Measurements from ENCODE around the gene POLD3.

DNA sequence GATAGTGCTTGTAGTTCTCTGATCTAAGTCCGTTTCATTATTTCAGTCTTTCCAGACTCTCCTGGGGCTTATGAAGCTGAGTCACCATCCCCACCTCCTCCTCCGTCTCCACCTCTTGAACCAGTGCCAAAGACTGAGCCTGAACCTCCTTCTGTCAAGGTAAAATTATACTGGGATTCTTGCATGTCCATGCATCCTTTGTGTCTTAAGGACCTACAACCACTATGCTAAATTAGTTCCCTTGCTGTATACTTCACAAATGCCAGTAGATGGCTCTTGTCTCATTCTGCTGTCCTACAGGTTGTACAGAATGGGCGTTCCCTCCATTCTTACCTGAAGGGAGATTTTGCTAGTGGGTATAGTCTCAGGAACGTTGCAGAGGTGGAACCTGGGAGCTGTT is 42.2 kb downstream of the POLD3 start:
- no peak for TF ChIP-seq YY1 (IDR thresholded peaks at IDR 0.05; ENCODE audit: insufficient read depth, insufficient read length)
- TF ChIP-seq SUZ12 (IDR thresholded peaks at IDR 0.05; ENCODE audit: extremely low read depth, insufficient read depth, insufficient read length), result no peak
- TF ChIP-seq ZNF274 (IDR thresholded peaks at IDR 0.05; ENCODE audit: low read depth, low read length), result no peak

All from NT2/D1 (cell line).